MM.1S (cell line): ENCODE measurements around the gene MASP1.
"Not testable (repeated sequence)": the region's sequence is repeated elsewhere in the genome, so short reads cannot be mapped to it uniquely, and the experiment has no call there.

Source experiments
- DNase-seq: peaks from one replicate; pipeline ENCODE4 v3.0.0-alpha.2; 2015
- H2AFZ ChIP-seq: fragments of 300-600 bp; sonication (generic); 2 replicates; pipeline ENCODE4 v1.6.0; 2016; ENCODE audit warnings: antibody characterized with exemption, low read length
- H3F3A ChIP-seq: fragments of 300-600 bp; sonication (generic); 2 replicates; pipeline ENCODE4 v1.6.1; 2016; ENCODE audit warnings: mild to moderate bottlenecking, antibody characterized with exemption, low read length, moderate library complexity, mixed read lengths; ENCODE audit not compliant: insufficient read depth
- H3K27ac ChIP-seq: fragments of 300-600 bp; sonication (generic); 2 replicates; pipeline ENCODE4 v1.5.1; 2016; ENCODE audit warnings: mild to moderate bottlenecking, low read length
- H3K27me3 ChIP-seq: fragments of 300-600 bp; sonication (generic); replicated peaks from 2 replicates; pipeline ENCODE4 v1.6.0; 2016; ENCODE audit warnings: low read length; ENCODE audit not compliant: insufficient read depth
- H3K36me3 ChIP-seq: fragments of 300-600 bp; sonication (generic); replicated peaks from 2 replicates; pipeline ENCODE4 v1.6.1; 2016; ENCODE audit warnings: mild to moderate bottlenecking, low read length, mixed read lengths; ENCODE audit not compliant: insufficient read depth
- H3K4me1 ChIP-seq: fragments of 300-600 bp; sonication (generic); 2 replicates; pipeline ENCODE4 v1.6.1; 2016; ENCODE audit warnings: low read length, mixed read lengths
- H3K4me2 ChIP-seq: fragments of 300-600 bp; sonication (generic); 2 replicates; pipeline ENCODE4 v1.6.0; 2016; ENCODE audit warnings: low read depth, low read length
- H3K4me3 ChIP-seq: fragments of 300-600 bp; sonication (generic); 2 replicates; pipeline ENCODE4 v1.5.1; 2016; ENCODE audit warnings: low read length, mixed read lengths
- H3K79me2 ChIP-seq: fragments of 300-600 bp; sonication (generic); 2 replicates; pipeline ENCODE4 v1.6.1; 2016; ENCODE audit warnings: mixed run types, low read length, mixed read lengths
- H3K9ac ChIP-seq: fragments of 300-600 bp; sonication (generic); 2 replicates; pipeline ENCODE4 v1.6.1; 2016; ENCODE audit warnings: low read length, mixed read lengths
- H3K9me2 ChIP-seq: fragments of 300-600 bp; sonication (generic); replicated peaks from 2 replicates; pipeline ENCODE4 v1.6.1; 2016; ENCODE audit warnings: mild to moderate bottlenecking, low read length, mixed read lengths; ENCODE audit not compliant: insufficient read depth
- H3K9me3 ChIP-seq: fragments of 300-600 bp; sonication (generic); replicated peaks from 2 replicates; pipeline ENCODE4 v1.6.1; 2016; ENCODE audit warnings: mild to moderate bottlenecking, low read length, mixed read lengths; ENCODE audit not compliant: insufficient read depth
- H4K20me1 ChIP-seq: fragments of 300-600 bp; sonication (generic); 2 replicates; pipeline ENCODE4 v1.6.1; 2016; ENCODE audit warnings: mild to moderate bottlenecking, low read length, moderate library complexity, mixed read lengths; ENCODE audit not compliant: insufficient read depth
- EZH2 ChIP-seq: fragments of 300-600 bp; sonication (generic); optimal IDR thresholded peaks from 2 replicates; pipeline ENCODE3; 2017; ENCODE audit warnings: low read depth, mild to moderate bottlenecking, antibody characterized with exemption, low read length, mixed read lengths
- EZH2phosphoT487 ChIP-seq: fragments of 300-600 bp; sonication (generic); IDR thresholded peaks from 2 replicates; pipeline ENCODE4 v1.6.1; 2018; ENCODE audit warnings: antibody characterized with exemption, low read length
- TF ChIP-seq, protein P1 (sequence below): fragments of 300-600 bp; sonication (generic); IDR thresholded peaks from 2 replicates; pipeline ENCODE4 v1.5.1; 2016; ENCODE audit warnings: antibody characterized with exemption, low read length, mixed read lengths

MASP1 gene

DNA sequence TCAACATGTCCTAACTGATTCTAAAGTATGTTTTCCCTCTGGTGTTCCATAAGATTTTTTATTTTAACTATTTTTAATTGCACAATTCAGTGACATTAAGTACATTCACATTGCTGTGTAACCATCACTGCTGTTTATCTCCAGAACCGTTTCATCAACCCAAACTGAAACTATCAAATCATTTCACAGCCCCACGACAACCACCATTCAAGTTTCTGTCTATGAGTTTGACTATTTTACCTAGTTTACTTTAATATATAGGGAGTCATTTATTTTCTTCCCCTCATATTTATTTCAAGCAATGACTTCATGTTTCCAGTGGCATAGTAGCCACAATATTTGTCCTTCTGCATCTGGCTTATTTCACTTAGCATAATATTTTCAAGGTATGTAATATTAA, 85.9 kb downstream of the MASP1 start:
- Histone ChIP-seq H3F3A (no peaks in the 10 kb centered on the region), H3K4me2 (no peak overlapping the region)
- no peak for DNase-seq

DNA sequence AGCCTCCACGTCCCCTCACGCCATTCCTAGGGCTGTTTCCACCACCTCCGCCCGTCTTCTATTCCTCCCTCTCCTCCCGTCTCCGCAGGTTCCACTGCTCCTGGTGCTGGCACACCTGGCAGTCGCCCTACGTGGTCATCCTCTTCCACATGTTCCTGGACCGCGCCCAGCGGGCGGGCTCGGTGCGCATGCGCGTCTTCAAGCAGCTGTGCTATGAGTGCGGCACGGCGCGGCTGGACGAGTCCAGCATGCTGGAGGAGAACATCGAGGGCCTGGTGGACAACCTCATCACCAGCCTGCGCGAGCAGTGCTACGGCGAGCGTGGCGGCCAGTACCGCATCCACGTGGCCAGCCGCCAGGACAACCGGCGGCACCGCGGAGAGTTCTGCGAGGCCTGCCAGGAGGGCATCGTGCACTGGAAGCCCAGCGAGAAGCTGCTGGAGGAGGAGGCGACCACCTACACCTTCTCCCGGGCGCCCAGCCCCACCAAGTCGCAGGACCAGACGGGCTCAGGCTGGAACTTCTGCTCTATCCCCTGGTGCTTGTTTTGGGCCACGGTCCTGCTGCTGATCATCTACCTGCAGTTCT, 92.0 kb downstream of the MASP1 start:
- not testable (repeated sequence) for H3K9me2 ChIP-seq, H2AFZ ChIP-seq, DNase-seq, H3K4me2 ChIP-seq, H3K9ac ChIP-seq, H3F3A ChIP-seq, H3K27ac ChIP-seq, H3K27me3 ChIP-seq, H3K9me3 ChIP-seq, H3K36me3 ChIP-seq, H4K20me1 ChIP-seq, H3K4me3 ChIP-seq, H3K4me1 ChIP-seq, H3K79me2 ChIP-seq

More for the DNA sequence above, 85.9 kb downstream of the MASP1 start:
- Histone ChIP-seq H4K20me1 (no peaks in the 10 kb centered on the region), H3K4me1 (no peaks in the 10 kb centered on the region), H2AFZ (no peak overlapping the region), H3K9me3 (no peaks in the 10 kb centered on the region), H3K4me3 (no peak overlapping the region), H3K27me3 (no peaks in the 10 kb centered on the region), H3K79me2 (no peaks in the 10 kb centered on the region), H3K9me2 (no peaks in the 10 kb centered on the region), H3K9ac (no peak overlapping the region), H3K27ac (no peak overlapping the region), H3K36me3 (no peaks in the 10 kb centered on the region)
- no peak for TF ChIP-seq EZH2phosphoT487
- TF ChIP-seq, protein P1, sequence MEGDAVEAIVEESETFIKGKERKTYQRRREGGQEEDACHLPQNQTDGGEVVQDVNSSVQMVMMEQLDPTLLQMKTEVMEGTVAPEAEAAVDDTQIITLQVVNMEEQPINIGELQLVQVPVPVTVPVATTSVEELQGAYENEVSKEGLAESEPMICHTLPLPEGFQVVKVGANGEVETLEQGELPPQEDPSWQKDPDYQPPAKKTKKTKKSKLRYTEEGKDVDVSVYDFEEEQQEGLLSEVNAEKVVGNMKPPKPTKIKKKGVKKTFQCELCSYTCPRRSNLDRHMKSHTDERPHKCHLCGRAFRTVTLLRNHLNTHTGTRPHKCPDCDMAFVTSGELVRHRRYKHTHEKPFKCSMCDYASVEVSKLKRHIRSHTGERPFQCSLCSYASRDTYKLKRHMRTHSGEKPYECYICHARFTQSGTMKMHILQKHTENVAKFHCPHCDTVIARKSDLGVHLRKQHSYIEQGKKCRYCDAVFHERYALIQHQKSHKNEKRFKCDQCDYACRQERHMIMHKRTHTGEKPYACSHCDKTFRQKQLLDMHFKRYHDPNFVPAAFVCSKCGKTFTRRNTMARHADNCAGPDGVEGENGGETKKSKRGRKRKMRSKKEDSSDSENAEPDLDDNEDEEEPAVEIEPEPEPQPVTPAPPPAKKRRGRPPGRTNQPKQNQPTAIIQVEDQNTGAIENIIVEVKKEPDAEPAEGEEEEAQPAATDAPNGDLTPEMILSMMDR = no peak
- no peak for TF ChIP-seq EZH2

DNA sequence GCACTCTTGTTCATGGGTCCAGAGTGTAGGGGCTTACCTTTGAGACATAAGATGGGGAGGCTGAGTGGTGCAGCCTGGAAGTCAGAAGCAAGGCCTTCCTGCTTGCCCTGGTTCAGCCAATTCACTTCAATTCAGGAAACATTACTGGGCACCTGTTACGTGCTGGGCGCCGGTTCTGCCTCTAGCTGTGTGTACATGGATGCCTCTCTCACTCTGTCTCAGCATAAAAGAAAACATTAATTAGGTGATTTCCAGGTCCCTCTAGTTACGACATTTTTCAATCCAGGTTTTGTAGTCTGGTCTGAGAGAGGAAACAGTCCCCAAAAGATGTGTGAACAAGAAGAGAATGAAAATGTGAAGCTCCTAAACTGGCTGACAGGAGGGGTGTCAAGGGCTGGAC, 93.0 kb downstream of the MASP1 start:
- no peaks in the 10 kb centered on the region for H3K36me3 ChIP-seq
- H3K9me3 ChIP-seq = no peaks in the 10 kb centered on the region
- TF ChIP-seq EZH2phosphoT487 = no peak
- TF ChIP-seq, protein P1 = no peak
- no peak for TF ChIP-seq EZH2

DNA sequence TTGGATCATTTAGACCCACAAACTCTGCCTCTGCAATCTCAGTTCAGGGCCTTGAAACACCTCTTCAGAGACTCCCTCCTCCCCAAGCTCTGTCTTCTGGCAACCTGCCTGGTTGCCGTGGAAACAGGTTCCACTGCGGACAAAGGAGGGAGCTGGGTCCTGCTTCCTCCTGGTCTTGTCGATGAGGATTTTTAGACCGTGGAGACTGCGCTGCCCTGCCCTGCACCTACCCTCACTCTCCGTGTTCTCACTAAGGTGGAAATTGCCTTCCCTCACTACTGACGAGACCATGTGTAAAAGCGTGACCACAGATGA, 94.2 kb downstream of the MASP1 start, which contains the start of gene RTP1:
Gene RTP1 (plus strand): TSS at position 152 of the 315 bp plus-strand sequence. CDS start 30 bp downstream, at position 182.
- no peak for DNase-seq
- Histone ChIP-seq H3F3A (no peaks in the 10 kb centered on the region), H2AFZ (no peak within 1 kb of the TSS), H3K27ac (no peak within 1 kb of the TSS), H3K9me3 (no peaks in the 10 kb centered on the region), H3K27me3 (no peaks in the 10 kb centered on the region), H3K4me3 (no peak within 1 kb of the TSS), H4K20me1 (no peaks in the 10 kb centered on the region), H3K79me2 (no peaks in the 10 kb centered on the region), H3K9ac (no peak within 1 kb of the TSS), H3K4me1 (no peaks in the 10 kb centered on the region), H3K9me2 (no peaks in the 10 kb centered on the region), H3K36me3 (no peaks in the 10 kb centered on the region), H3K4me2 (no peak within 1 kb of the TSS)
- TF ChIP-seq EZH2 = no peak
- TF ChIP-seq EZH2phosphoT487 = no peak
- TF ChIP-seq, protein P1 = no peak

More for the DNA sequence above, 93.0 kb downstream of the MASP1 start:
- H4K20me1 ChIP-seq = no peaks in the 10 kb centered on the region
- no peak overlapping the region for H2AFZ ChIP-seq
- no peak overlapping the region for H3K4me2 ChIP-seq
- no peaks in the 10 kb centered on the region for H3K4me1 ChIP-seq
- H3F3A ChIP-seq = no peaks in the 10 kb centered on the region
- H3K27ac ChIP-seq = no peak overlapping the region
- no peak for DNase-seq
- H3K27me3 ChIP-seq = no peaks in the 10 kb centered on the region
- no peak overlapping the region for H3K4me3 ChIP-seq
- no peaks in the 10 kb centered on the region for H3K79me2 ChIP-seq
- no peak overlapping the region for H3K9ac ChIP-seq
- no peaks in the 10 kb centered on the region for H3K9me2 ChIP-seq
